HG03159 (cell line): ENCODE results near the gene COMMD10.
"Not testable (repeated sequence)": the region's sequence is repeated elsewhere in the genome, so short reads cannot be mapped to it uniquely, and the experiment has no call there.

Experiments
- ATAC-seq: cut with Tn5 transposase; IDR thresholded peaks from one replicate; pipeline ENCODE4 v1.9.1; 2021; ENCODE audit warnings: mild to moderate bottlenecking, moderate library complexity; ENCODE audit not compliant: unreplicated experiment

Gene COMMD10

DNA sequence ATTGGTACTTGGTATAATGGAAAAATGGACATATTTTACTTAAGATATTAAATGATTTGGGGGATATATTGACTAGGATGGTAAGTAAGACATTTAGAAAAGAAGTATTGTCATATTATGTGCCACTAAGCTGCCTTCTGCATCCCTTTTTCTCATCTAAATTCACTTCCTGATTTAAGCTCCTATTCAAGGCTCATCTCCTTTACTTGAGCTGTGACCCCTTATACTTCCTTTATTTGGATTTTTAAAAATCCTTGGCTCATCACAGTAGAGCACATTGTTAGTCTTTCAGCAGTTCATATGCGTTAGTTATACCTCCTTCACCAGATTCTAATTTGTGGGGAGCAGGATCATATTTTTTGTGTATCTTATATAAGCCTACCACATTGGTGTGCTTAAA lies 6.6 kb downstream of the COMMD10 start:
- no peak for ATAC-seq

DNA sequence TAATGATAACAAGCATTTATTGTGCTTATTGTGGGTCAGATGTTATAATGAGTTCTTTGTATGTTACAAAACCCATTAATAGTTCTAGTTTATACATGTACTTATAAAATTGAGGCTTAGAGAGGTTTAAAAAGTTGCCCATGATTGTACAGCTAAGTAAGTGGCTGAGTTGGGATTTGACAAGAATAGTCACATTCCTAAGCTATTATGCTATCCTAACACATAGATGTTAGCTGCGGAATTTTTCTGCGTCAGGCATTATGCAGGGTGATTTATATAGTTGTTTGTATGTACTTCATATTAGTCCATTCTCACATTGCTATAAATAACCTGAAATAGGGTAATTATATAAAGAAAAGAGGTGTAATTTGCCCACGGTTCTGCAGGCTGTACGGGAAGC lies 12.5 kb downstream of the COMMD10 start:
- ATAC-seq: no peak

DNA sequence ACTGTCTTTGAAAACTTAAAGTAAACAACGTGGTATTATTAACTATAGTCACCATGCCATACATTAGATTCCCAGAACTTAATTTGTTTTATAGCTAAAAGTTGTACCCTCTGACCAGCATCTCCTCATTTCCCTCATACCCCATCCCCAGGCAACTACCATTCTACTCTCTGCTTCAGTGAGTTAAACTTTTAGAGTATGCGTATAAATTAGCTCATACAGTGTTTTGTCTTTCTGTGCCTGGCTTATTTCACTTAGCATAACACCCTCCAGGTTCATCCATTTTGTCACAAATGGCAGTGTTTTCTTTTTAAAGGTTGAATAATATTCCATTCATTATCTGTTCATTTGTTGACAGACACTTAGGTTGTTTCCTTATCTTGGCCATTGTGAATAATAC lies 14.2 kb downstream of the COMMD10 start:
- no peak for ATAC-seq

DNA sequence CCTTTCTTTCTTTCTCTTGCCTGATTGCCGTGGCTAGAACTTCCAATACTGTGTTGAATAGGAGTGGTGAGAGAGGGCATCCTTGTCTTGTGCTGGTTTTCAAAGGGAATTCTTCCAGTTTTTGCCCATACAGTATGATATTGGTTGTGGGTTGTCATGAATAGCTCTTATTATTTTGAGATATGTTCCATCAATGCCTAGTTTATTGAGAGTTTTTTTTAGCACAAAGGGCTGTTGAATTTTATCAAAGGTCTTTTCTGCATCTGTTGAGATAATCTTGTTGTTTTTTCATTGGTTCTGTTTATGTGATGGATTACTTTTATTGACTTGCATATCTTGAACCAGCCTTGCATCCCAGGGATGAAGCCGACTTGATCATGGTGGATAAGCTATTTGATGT lies 20.1 kb downstream of the COMMD10 start:
- ATAC-seq: not testable (repeated sequence)

DNA sequence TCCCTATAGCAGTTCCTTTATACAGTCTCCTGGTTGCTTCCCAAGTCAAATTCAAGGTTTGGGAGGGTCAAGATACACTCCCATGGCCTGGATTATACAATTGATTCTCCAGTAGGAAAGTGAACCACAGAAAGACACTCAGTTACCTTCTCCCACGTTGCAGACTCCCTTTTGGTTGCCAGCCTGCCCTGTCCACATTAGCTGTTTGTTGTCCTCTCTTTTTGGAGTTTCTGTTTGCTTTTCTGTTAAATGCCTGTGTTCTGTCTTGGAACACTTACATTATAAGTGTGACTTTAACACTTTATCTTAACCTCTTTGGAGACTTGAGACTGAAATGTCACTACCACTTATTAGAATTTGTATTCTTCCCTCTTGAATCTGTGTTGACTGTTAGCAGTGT lies 30.3 kb downstream of the COMMD10 start:
- no peak for ATAC-seq

DNA sequence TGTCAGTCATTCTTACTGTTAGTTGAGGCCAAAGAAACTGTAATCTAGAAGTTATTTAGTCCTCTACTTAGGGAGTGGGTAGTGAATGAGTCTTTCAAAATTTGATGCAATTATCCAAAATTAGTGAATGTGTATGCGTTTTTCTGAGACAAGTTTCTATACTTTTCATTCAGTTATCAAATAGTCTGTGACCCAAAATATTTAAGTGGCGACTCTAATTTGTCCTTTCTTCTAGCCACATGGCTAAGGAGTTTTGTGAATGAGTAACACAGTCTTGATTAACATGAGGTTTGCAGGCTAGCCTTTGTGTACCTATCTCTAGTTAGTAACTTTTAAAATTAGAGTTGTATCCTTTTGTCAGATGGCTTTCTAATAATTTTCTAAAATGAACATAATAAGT lies 45.6 kb downstream of the COMMD10 start:
- no peak for ATAC-seq

DNA sequence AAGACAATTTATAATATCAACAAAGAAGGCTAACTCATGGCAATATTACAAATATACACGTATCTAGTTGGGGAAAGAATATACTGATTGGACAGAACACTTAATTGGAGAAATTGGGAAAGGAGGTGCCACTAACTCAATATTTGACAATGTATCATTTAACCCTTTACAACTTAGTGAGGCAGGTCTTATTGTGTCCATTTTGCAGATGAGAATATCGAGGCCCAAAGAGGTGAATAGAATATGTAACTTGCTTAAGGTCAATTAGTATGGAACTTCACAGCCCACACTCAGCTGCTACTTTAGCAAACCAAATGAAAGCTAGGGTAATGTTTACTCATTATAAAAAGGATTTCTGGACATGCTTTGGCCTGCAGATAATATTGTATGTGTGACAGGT lies 46.2 kb downstream of the COMMD10 start:
- no peak for ATAC-seq

DNA sequence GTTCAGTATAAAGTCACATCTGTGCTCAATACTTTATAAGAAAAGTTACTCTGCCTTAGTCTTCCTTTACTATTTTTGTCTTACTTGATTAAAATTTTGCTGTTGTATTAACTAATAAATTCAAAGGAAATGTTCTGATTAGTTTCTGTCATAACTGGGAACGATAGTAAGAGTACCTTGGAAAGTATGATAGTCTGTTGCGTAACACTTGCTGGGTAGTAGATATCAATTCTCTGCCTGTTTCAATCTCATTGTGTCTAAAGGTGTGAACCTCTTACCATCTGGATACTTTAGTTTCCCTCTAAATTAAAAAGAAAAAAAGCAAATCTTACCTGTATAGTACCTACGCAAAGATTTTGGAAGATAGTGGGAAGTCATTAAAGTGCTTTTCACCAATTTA lies 48.5 kb downstream of the COMMD10 start:
- ATAC-seq: no peak

DNA sequence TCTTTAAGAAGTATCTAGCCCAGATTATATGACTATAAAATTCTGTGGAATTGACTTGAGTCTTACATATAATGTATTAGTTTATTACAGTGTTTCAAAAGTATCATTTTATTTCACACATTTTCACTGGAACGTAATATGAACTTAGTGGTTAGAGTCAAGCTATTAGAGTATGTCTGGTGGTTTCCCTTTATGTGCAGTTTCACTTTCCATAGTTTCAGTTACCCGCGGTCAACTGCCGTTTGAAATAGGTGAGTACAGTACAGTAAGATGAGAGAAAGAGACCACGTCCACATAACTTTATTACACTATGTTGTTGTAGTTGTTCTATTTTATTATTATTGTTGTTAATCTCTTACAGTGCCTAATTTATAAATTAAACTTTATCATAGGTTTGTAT lies 50.5 kb downstream of the COMMD10 start:
- peak; percentile 100 for ATAC-seq

DNA sequence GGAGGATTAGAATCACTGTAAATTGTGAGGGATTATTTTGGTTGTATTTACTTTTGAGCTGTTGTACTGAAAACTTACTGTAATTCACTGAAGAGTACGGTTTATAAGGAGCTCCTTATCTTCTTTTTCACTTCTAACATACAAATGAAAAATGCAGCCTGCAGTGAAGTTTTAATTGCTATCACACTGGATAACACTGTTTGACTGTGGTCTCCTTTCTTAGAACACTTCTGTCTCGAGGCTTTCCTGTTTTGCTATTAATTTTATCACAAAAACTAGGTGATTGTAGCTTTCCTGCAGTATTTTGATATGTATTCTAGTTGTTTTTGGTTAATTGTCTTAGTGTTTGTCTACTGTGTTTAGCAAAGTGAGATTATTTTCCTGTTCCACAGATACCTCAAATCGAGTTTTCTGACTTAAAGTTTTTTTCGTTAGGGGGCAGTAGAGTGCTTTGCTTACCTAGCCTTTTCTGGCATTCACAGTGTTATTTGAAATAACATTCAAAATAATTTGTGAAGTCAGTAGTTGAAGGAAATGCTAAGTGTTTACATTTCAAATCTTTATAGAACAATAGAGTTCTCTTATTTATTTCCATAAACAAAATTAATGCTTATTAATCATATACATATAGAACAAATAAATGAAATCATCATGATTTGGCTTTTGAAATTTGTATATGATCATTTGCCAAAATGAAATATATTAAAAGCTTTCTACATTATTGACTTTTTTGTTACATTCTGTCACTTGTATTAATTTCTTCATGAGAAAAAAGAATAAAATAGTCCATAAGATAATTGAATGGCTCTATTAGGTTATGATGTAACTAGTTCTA lies 52.9 kb downstream of the COMMD10 start:
- ATAC-seq: no peak

DNA sequence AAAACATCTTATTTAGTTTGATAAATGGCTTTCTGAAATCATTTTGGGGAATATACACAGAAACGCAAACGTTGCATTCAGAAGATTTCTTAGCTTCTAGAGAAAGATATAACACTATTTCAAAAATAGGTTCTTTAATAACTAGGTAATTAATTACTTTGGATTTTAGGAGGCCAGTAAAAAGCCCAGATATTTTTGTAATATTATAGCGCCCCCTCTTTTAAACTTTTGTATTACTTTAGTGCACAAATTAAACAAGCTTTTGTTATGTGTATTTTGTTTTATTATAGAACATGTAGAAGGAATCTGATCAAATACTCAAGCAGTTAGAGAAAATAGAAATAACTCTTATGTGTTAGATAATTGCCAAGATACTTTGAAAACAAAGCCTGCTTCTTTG lies 57.7 kb downstream of the COMMD10 start:
- no peak for ATAC-seq

DNA sequence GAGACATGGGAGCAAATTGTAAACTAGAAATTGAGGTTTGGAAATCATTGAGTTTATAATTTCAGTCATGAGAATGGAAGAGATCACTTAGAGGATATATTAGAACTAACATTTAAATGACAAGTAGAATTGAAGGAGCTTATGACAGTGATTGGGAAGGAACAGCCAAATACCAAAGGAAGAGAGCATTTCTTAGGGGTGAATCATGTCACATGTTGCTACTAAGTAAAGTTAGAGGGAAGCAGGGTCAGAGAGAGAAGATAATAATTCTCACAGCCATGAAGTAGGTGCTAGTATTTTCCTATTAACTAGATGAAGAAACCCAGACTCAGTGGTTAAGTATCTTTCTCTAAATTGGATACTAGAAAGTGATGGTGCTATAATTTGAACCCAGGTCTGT lies 59.3 kb downstream of the COMMD10 start:
- no peak for ATAC-seq

DNA sequence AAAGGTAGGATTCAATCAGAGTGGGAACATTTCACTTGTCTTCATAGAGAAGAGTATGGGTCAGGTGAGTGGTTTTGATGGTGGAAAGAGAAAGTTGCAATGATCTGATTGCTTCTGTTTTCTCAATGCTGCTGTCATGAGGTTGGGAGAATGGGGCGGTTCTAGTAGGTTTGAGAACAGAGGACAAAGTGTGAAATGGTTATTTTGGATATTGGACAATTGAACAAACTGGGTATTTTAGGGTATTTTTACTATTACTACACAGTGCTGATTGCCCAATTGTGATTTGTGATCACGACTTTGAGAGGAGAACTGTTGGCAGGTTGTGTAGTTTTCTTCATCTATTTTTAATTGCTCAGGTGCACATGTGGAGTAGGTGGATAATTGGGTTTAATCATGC lies 60.2 kb downstream of the COMMD10 start:
- ATAC-seq: no peak

DNA sequence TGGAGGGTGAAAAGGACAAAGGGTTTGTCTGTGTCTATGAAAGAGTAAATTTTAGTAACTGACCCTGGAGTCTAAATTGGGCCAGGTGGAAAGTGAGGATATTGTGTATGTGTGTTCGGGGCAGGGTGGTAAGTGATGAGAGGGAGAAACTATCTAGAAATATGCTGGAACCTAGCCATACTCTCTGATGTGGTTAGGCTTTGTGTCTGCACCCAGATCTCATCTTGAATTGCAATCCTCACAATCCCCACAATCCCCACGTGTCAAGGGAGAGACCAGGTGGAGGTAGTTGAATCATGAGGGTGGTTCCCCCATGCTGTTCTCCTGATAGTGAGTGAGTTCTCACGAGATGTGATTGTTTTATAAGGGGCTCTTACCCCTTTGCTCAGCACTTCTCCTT lies 60.6 kb downstream of the COMMD10 start:
- no peak for ATAC-seq

DNA sequence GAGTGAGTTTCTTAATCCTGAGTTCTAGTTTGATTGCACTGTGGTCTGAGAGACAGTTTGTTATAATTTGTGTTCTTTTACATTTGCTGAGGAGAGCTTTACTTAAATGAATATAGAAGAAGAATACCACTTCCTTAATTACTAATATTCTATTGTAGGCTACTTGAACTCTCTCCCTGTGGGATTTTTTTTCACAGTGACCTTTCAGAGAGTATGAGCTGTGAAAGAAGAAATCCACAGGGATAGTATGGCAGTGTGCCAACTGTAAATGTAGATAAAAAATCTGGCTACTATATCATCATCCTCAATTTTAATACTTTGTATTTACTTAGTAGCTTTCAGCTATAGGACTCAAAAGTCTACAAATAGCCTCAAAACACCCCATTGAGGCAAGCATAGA lies 67.3 kb downstream of the COMMD10 start:
- ATAC-seq: no peak

DNA sequence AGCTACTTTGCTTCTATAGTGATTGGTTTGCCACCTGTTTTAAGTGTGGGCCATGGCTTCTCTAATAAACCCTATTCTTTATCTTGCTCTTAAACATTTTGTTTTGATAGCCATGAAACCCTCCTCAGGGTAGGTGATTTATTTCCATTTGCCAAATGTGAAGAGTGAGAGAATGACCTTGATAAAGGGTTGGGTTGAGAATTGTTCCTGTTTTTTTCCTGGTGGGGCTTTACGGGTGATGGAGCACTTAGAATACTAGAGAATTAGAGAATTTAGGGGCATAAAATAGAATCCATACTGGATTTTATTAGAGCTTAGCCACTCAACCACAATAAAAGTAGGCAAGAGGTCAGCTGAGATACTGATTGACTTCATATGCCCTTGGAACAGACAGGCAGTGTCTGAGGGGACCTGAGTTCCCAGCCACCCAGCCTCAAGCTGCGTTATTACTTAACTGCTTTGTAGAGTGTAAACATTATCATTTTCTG lies 68.9 kb downstream of the COMMD10 start:
- no peak for ATAC-seq

DNA sequence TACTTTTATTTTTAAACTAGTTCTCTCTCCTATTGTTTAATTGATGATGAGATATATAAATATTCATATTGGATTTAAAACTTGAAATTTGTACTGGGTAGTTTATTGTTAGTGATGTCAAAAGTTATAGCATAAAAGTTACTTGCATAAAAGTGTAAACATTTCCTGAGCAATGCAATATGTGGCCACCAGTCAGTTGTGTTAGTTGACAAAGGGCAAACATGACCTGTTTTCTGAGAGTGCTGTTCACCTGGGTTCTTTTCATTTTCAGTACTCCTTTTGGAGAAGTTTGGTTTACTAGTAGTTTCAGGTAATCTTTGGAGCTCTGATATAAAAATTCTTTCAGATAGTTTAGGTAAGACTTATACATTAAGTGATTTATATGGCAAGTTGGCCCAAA lies 69.4 kb downstream of the COMMD10 start:
- ATAC-seq: no peak

DNA sequence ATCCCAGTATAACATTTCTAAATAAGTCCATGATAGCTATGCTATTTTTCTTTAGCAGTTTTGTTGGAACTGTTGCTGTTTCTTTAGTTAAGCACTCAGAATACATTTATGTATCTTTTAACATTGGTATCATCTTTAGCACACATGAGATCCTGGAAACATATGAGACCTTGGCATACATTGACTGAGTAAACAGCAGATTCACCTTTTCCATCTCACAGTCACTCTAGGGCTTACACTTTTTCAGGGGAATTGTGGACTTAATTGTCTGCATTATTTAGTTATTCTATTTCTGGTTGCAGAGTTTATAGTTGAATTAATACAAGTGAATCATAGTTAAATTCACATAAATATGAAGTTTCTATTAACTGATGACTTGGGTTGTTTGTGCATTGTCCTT lies 70.1 kb downstream of the COMMD10 start:
- no peak for ATAC-seq

DNA sequence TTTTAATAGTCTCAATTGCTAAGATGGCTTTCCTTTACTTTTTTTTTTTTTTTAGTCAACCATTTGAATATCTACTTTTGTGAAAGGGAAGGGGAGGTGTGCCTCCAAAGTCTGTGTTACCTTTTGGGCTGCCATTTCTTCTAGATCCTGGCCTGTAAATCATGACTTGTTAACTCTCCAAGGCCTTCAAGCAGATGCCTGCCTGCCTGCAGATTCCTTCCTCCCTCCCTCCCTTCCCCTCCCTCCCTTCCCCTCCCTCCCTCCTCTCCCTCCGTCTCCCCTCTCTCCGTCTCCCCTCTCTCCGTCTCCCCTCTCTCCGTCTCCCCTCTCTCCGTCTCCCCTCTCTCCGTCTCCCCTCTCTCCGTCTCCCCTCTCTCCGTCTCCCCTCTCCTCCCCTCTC lies 73.1 kb downstream of the COMMD10 start:
- no peak for ATAC-seq

DNA sequence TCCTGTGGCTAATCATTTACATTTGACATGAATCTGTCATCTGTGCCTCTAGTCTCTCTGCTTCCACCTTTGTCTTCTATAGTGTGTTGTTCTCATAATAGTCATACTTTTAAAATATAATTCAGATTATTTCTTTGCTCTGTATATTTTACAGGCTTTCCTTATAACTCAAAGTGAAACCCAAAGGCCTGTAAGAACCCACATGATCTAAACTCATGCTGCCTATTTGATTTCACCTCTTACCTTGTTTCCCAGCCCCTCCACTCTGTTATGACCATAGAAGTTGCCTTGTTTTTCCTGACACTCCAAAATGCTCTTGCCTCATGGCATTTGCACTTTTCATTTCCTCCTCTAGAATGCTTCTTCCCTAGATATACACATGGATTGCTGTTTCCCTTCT lies 74.2 kb downstream of the COMMD10 start:
- ATAC-seq: no peak

DNA sequence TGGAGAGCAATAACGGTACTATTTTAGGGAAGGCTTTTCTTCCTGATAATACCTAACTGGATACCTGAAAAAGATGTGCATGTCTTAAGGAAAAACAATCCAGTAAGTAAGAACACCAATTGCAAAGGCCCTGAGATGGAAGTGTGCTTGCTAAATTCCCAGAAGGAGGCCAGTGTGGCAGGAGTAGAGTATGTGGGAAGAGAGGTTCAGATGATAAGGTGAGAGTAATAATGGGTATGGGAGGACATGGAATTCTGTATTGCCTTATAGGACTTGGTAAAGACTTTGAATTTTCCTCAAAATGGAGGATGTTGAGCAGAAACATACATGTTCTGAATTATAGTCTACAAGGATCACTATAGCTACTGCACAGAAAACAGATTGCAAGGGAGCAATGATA lies 89.3 kb downstream of the COMMD10 start:
- ATAC-seq: no peak

DNA sequence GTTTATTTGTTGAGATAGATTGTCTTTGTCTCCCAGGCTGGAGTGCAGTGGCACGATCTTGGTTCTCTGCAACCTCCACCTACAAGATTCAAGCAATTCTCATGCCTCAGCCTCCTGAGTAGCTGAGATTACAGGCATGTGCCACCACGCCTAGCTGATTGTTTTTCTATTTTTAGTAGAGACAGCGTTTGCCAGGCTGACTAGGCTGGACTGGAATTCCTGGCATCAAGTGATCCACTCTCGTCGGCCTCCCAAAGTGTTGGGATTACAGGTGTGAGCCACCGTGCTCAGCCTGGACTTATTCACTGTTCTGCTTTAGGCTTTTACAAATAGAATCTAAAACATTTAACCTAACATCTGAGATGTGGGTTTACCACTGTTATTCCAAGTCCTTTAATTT lies 91.3 kb downstream of the COMMD10 start:
- ATAC-seq: no peak

DNA sequence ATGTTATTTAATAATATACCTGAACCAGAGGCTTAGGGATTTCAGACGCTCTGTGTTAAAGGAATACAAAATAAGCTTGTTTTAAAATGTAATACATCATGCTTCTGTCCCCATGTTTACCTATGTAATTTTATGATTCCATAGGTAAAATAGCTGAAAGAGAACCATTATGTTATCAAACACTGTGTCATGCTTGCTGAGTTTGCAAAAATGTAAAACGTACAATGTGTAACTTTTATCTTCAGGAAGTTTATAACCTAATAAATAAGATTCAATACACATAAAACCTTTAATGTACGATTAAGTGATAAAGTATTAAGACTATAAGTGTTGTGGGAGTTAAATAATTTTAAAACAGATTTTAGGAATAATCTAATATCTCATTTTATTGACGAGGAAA lies 94.1 kb downstream of the COMMD10 start:
- no peak for ATAC-seq
